Pancreas (tissue), 10 donors: Measurements from ENCODE around the gene C1QL1. TPM values are rescaled to one million over a fixed set of nuclear protein-coding genes. Genes with fewer than 3 reads are reported as not detected.
A peak's percentile ranks its signal among the peaks of the same experiment; 100 is the strongest.

ENCODE experiments used
- ATAC-seq, 4 donors: fragments of 200-7000 bp; cut with Tn5 transposase; one replicate each; pipeline versions ENCODE4 v1.8.0 to v1.9.1; 2020; ENCODE audit warnings: mild to moderate bottlenecking in 4 of 4, moderate library complexity in 4 of 4
- DNase-seq, 6 donors: peaks; one replicate each; pipeline ENCODE4 v3.0.0-alpha.2; 2020
- FAIRE-seq: peaks from 2 replicates; lab custom pipeline; 2012; peaks lifted over from hg19 to GRCh38; lab: Jason Lieb, UNC
- H3K27ac ChIP-seq, 4 donors: fragments of 200-600 bp; sonication (generic); 1 replicate in 3 of 4; 2 replicates in 1 of 4; pipeline versions ENCODE4 v1.5.0 to v1.8.0; 2020
- H3K27me3 ChIP-seq, 4 donors: fragments of 200-600 bp; one replicate each; pipeline ENCODE4 v1.8.0; 2021
- H3K36me3 ChIP-seq, 3 donors: fragments of 200-600 bp; sonication (generic) in 1 of 3; one replicate each; pipeline versions ENCODE4 v1.5.0 to v1.8.0; 2020 to 2021
- H3K4me1 ChIP-seq, 3 donors: fragments of 200-600 bp; one replicate each; pipeline ENCODE4 v1.8.0; 2021
- H3K4me3 ChIP-seq, 4 donors: fragments of 200-600 bp; sonication (generic) in 2 of 4; one replicate each; pipeline versions ENCODE4 v1.5.0 to v1.8.0; 2020 to 2021
- H3K9me3 ChIP-seq, 4 donors: fragments of 200-600 bp; one replicate each; pipeline ENCODE4 v1.8.0; 2021
- CTCF ChIP-seq, 4 donors: fragments of 200-600 bp; sonication (generic) in 3 of 4; IDR thresholded peaks; one replicate each; pipeline versions ENCODE4 v1.5.0 to v1.8.0; 2021; ENCODE audit warnings: antibody characterized with exemption in 4 of 4
- WGBS, 2 donors: extraction: QIAGEN DNeasy Blood & Tissue Kit; methylation state at CpG; one replicate each; pipeline ENCODE4 v1.1.7; 2013; 5-methylcytosine and 5-hydroxymethylcytosine counted together
- intact Hi-C, 3 donors: fragments of 100-400 bp; cut with DNase I; formaldehyde crosslinking; loops; one replicate each; pipeline versions ENCODE4 v1.11.1 to v1.14.2; 2022
- polyA plus RNA-seq, 2 donors: library from polyadenylated mRNA; stranded (reverse); fragments of 200-250 nt; gene quantifications; one replicate each; pipeline ENCODE4 v1.2.3, GENCODE V29; 2013
- total RNA-seq, 6 donors: library from RNA; stranded (reverse); fragmentation: NEBNext Ultra II Directional in 4 of 6; extraction: Animal tissue kit (Norgen Biotek cat#: 25700) in 4 of 6; gene quantifications; one replicate each; pipeline versions ENCODE4 v1.2.1 to v1.2.4, GENCODE V29; 2021 to 2023
- donor health status: healthy with polysubstance abuse.
- donor health status: DM: no; HTN: no; CAD: no; lungs with moderate emphysema.
- donor health status: DM: no; HTN: no; CAD: no.
- donor health status: control.
- donor health status: control.
- donor health status: Bipolar disorder and iron deficiency.
- donor health status: DM: yes; HTN: yes; CAD: no.
- donor health status: DM: no; HTN: no; CAD: no.
- donor health status: DM: no; HTN: no; CAD: no.
- donor health status: DM: yes; HTN: yes; CAD: no.

Gene C1QL1
- total and polyA plus RNA-seq, 8 donors, result 0.92 to 29.3 (median 3.5) TPM

GRCh38 chr17:44932787-44933097, 35.4 kb downstream of the C1QL1 start:
- H3K27ac ChIP-seq, result no peak overlapping the region
- intact Hi-C loops, result no loop called here
- H3K36me3 ChIP-seq, result no peaks in the 10 kb centered on the region
- no peaks in the 10 kb centered on the region for H3K4me1 ChIP-seq
- DNase-seq, result peak in 2 of 6 donors; percentile 38 to 39
- ATAC-seq, result no peak
- no peak overlapping the region for H3K4me3 ChIP-seq
- FAIRE-seq, result no peak
- no peak for TF ChIP-seq CTCF (IDR thresholded peaks at IDR 0.05)
- WGBS, 2 donors, result 80 to 89% methylated on average over 6 of the region's 6 CpGs
- H3K27me3 ChIP-seq, result no peaks in the 10 kb centered on the region
- no peaks in the 10 kb centered on the region for H3K9me3 ChIP-seq

DNA sequence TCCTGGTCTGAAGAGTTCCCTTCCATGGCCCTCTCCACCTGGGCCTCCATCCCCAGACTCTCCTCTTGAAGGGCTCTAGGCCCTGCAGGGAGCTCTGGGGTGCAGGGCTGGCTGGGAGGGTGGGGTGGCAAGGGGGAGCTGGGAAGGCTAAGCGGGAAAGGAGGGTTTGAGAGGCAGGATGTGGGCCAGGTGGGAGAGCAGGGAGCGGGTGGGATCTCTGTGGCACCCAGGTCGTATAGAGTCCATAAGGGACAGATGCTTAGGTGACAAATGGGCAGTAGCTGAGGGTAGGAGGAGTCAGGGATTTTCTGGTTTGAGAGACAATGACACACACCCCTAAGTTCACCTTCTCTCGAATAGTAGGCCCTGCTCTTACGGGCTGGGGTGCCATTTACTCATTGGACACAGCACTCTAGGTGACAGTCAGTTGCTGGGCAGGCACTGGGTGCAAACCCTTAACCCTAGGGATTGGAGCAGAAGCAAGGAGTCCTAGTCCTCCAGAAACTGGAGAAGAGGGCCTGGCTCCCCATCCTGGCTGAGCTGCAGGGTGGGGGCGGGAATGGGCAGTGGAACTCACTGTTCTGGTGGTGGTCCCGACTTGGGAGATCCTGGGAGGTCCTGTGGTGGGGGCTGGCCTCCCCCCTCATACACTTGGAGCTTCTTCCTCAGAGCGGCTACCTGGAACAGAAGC, 35.9 kb downstream of the C1QL1 start:
- H3K4me3 ChIP-seq, result no peak overlapping the region
- 88 to 97% methylated on average over 7 to 8 of the region's 8 CpGs for WGBS, 2 donors
- H3K9me3 ChIP-seq, result no peaks in the 10 kb centered on the region
- H3K4me1 ChIP-seq, result no peaks in the 10 kb centered on the region
- DNase-seq (peak in 1 of 6 donors; percentile 39), FAIRE-seq (no peak), ATAC-seq (no peak)
- no peaks in the 10 kb centered on the region for H3K27me3 ChIP-seq
- no peak overlapping the region for H3K27ac ChIP-seq
- intact Hi-C loops, result no loop called here
- TF ChIP-seq CTCF (IDR thresholded peaks at IDR 0.05), result no peak
- no peaks in the 10 kb centered on the region for H3K36me3 ChIP-seq

- H3K27me3 ChIP-seq, result no peaks in the 10 kb centered on the region
- H3K4me3 ChIP-seq, result no peak overlapping the region
- ATAC-seq (no peak), FAIRE-seq (no peak), DNase-seq (peak in 2 of 6 donors; percentile 7 to 27)
- no peaks in the 10 kb centered on the region for H3K36me3 ChIP-seq
- H3K27ac ChIP-seq, result no peak overlapping the region
- no peak for TF ChIP-seq CTCF (IDR thresholded peaks at IDR 0.05)
- intact Hi-C loops, result no loop called here
- WGBS, 2 donors, result 83 to 92% methylated on average over 5 of the region's 5 CpGs
- H3K9me3 ChIP-seq, result no peaks in the 10 kb centered on the region
- no peaks in the 10 kb centered on the region for H3K4me1 ChIP-seq
These were observed 36.7 kb downstream of the C1QL1 start for GRCh38 chr17:44931376-44931775.

- ATAC-seq (no peak), FAIRE-seq (no peak), DNase-seq (peak in 2 of 6 donors; percentile 6 to 7)
- no peaks in the 10 kb centered on the region for H3K4me1 ChIP-seq
- H3K36me3 ChIP-seq, result no peaks in the 10 kb centered on the region
- intact Hi-C loops, result no loop called here
- H3K27ac ChIP-seq, result no peak overlapping the region
- 72 to 80% methylated on average over 6 of the region's 6 CpGs for WGBS, 2 donors
- no peak overlapping the region for H3K4me3 ChIP-seq
- H3K27me3 ChIP-seq, result no peaks in the 10 kb centered on the region
- TF ChIP-seq CTCF (IDR thresholded peaks at IDR 0.05), result no peak
- no peaks in the 10 kb centered on the region for H3K9me3 ChIP-seq
These were observed 37.4 kb downstream of the C1QL1 start for GRCh38 chr17:44930667-44931066.

GRCh38 chr17:44928950-44929720, 39.0 kb downstream of the C1QL1 start:
- WGBS, 2 donors, result 82 to 83% methylated on average over 7 of the region's 7 CpGs
- Histone ChIP-seq H3K9me3 (no peaks in the 10 kb centered on the region), H3K4me1 (no peaks in the 10 kb centered on the region), H3K36me3 (no peaks in the 10 kb centered on the region), H3K27ac (no peak overlapping the region), H3K27me3 (no peaks in the 10 kb centered on the region), H3K4me3 (no peak overlapping the region)
- no peak for TF ChIP-seq CTCF (IDR thresholded peaks at IDR 0.05)
- peak in 1 of 6 donors; percentile 41 for DNase-seq
- intact Hi-C loops, result loop anchor here in 2 of 3 donors (10.0 kb wide), 2 partner anchors 96 to 186 kb away; no protein-coding TSS in a partner anchor
- FAIRE-seq, result no peak
- ATAC-seq, result no peak
